ENCODE data around the gene WHRN.

The WHRN gene

DNA sequence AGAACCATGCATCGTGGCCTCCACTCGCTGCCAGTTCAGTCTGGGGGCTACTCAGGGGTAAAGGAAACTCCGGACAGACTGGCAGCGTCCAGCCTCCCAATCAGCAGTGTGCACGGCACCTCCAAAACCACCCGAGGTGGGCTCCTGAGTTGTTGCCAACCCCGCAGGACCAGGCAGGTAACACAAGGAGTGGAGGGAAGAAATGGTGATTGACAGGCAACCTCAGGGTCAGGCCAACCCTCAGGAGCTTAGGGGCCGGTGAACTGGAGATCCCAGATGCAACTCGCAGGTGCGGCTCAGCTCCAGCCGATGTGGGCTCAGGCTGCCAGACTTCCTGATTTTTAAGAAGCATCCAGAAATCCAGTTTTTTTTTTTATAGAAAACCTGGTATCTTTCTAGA is 80.1 kb downstream of the WHRN start:
- TF ChIP-seq, protein P1, sequence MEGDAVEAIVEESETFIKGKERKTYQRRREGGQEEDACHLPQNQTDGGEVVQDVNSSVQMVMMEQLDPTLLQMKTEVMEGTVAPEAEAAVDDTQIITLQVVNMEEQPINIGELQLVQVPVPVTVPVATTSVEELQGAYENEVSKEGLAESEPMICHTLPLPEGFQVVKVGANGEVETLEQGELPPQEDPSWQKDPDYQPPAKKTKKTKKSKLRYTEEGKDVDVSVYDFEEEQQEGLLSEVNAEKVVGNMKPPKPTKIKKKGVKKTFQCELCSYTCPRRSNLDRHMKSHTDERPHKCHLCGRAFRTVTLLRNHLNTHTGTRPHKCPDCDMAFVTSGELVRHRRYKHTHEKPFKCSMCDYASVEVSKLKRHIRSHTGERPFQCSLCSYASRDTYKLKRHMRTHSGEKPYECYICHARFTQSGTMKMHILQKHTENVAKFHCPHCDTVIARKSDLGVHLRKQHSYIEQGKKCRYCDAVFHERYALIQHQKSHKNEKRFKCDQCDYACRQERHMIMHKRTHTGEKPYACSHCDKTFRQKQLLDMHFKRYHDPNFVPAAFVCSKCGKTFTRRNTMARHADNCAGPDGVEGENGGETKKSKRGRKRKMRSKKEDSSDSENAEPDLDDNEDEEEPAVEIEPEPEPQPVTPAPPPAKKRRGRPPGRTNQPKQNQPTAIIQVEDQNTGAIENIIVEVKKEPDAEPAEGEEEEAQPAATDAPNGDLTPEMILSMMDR (conservative IDR thresholded peaks at IDR 0.05; ENCODE audit: low read depth, low read length) = no peak
- no peak overlapping the region for H3K4me3 ChIP-seq (ENCODE audit: low read depth, low read length)
- no peak for DNase-seq (ENCODE audit: low read depth)

GRCh38 chr9:114424126-114424525 is 81.1 kb downstream of the WHRN start:
- H3K4me3 ChIP-seq (ENCODE audit: low read depth, low read length) = no peak overlapping the region

DNA sequence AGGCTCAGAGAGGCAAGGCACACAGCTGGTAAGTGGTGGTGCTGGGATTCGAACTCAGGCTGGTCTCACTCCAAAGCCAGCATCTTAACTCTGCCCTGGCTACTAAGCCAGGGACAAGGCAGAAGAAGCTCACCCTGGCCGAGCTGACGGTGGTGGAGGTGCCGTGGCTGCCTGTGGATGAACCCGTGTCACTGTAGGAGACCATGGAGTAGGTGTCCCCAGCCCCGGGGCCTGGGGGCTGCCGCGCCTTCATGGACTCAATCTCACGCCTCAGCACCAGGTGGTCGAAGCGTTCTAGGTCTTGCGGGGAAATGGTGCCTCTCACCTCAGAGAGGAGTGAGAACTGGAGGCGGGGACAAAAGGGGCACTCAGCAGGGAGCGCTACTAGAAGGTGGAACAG is 82.1 kb downstream of the WHRN start:
- no peak for DNase-seq (ENCODE audit: low read depth)
- TF ChIP-seq, protein P1 (conservative IDR thresholded peaks at IDR 0.05; ENCODE audit: low read depth, low read length) = no peak
- no peak overlapping the region for H3K4me3 ChIP-seq (ENCODE audit: low read depth, low read length)

More at GRCh38 chr9:114424126-114424525, 81.1 kb downstream of the WHRN start:
- TF ChIP-seq, protein P1 (conservative IDR thresholded peaks at IDR 0.05; ENCODE audit: low read depth, low read length) = no peak
- DNase-seq (ENCODE audit: low read depth) = no peak

- H3K4me3 ChIP-seq (ENCODE audit: low read depth, low read length) = no peak overlapping the region
- TF ChIP-seq, protein P1 (conservative IDR thresholded peaks at IDR 0.05; ENCODE audit: low read depth, low read length) = no peak
These were observed 84.1 kb downstream of the WHRN start for GRCh38 chr9:114421147-114421546.

GRCh38 chr9:114419796-114420195 is 85.5 kb downstream of the WHRN start:
- H3K4me3 ChIP-seq (ENCODE audit: low read depth, low read length) = no peak overlapping the region
- no peak for DNase-seq (ENCODE audit: low read depth)
- TF ChIP-seq, protein P1 (conservative IDR thresholded peaks at IDR 0.05; ENCODE audit: low read depth, low read length) = no peak

More at GRCh38 chr9:114421147-114421546, 84.1 kb downstream of the WHRN start:
- no peak for DNase-seq (ENCODE audit: low read depth)

- TF ChIP-seq, protein P1 (conservative IDR thresholded peaks at IDR 0.05; ENCODE audit: low read depth, low read length) = no peak
- no peak for DNase-seq (ENCODE audit: low read depth)
- no peak overlapping the region for H3K4me3 ChIP-seq (ENCODE audit: low read depth, low read length)
These were observed 87.2 kb downstream of the WHRN start for GRCh38 chr9:114418053-114418452.

DNA sequence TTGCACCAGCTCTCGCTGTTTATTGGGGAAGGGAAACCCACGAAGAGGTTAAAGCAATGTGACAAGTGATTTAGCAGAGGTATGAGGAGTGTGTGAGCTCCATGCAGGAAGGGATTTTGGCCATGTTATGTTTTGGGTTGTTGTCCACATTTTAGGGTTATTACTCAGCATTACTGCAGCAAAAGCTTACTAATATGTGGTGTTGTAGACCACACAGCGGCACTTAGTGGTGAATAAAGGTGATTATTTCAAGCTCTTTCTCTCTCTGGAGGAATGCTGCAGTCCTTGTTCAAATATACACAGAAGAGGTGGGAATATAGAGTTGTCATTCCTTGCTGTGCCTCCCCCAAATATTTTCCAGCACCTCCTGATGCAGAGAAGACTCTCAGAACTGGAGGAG is 87.8 kb downstream of the WHRN start:
- TF ChIP-seq, protein P1 (conservative IDR thresholded peaks at IDR 0.05; ENCODE audit: low read depth, low read length) = no peak
- peak; percentile 41 for DNase-seq (ENCODE audit: low read depth)
- H3K4me3 ChIP-seq (ENCODE audit: low read depth, low read length) = no peak overlapping the region

Data from choroid plexus epithelial cell (primary cell).